NK-92 treated with Interleukin-12 subunit alpha and Interleukin-12 subunit beta, amount 100 ng/mL, for 24 hours (cell line): ENCODE results near the gene NALCN.

Experiments
- DNase-seq: peaks from one replicate; lab custom pipeline; 2025; lab: John Stamatoyannopoulos, UW

NALCN gene

DNA sequence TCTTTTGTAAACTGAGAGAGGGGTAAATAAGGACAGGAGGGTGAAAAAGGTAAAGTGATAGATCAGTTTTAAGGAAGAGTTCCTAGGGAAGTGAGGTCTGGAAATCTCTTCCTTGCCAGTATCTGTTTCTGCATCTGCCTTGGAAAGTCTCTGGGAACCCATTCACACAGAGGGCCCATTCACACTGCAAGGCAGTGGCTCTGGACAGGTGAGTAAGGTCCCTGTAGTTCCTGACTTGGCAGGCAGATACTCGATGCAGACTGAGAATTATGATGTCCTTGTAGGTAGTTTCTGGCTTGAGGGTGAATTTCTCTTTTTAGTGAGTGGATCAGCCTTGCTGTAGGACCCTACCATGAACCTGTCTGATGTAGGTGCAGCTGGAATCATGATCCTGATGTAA, 293.3 kb downstream of the NALCN start:
- DNase-seq = no peak

DNA sequence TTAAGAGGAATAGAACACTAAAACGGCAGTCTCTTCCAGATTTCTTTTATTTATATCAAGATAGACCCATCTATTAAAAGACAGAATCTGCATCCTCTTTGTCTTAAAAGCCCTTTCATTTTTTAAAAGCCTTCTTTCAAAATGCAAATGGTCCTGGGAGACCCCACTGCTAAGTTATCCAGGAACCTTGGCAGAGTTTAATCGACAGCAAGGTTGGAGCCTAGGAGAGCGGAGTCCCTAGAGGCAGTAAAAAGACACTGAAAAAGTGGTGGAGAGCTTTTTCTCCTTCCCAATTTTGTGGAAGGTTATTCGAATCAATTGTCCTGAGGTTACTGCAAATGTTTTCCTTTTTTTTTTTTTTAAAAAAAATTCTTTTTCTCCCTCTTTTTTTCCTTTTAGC, 294.7 kb downstream of the NALCN start:
- DNase-seq = no peak

GRCh38 chr13:101120007-101120406, 296.3 kb downstream of the NALCN start:
- DNase-seq = no peak

DNA sequence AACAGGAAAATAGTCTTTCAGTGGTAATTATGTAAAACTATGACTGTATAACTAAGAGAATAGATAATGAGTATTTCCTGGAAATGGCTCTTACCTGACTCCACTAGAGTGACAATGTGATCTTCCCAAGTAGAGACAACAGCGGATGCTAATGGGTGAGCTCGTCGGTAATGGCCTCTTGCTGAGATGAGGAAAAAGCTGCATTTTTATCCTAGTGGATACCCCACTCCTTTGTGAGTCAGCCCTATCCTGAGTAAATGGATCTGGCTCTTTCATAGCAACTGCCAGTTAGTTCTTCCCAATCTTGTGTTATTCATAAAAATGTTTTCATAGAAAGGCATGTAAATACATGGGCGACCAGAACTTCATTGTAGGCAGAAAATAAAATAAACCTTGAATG, 299.5 kb downstream of the NALCN start:
- no peak for DNase-seq

- DNase-seq = no peak
These were observed 300.0 kb downstream of the NALCN start for GRCh38 chr13:101116341-101116740.

DNA sequence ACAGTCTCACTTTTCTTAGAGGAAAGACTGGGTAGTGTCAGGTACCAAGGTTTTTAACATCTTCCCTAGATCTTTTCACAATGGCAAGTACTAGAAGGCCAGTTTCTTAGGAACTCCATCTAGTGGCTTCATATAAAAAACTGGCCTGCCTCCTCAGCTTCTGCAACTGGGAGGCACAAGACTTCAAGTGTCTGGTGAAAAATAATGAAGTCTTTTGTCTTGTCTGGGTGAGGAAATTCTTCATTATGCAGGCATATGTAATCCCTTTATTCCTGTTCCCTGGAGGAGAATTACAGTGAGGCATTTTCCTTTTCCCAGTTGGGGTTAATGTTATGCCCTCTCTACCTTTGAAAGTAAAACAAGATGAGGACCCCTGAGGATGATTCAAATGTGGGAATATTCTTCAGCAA, 300.5 kb downstream of the NALCN start:
- DNase-seq = no peak

GRCh38 chr13:101111894-101112293, 304.4 kb downstream of the NALCN start:
- no peak for DNase-seq

GRCh38 chr13:101109005-101109404, 307.3 kb downstream of the NALCN start:
- no peak for DNase-seq

DNA sequence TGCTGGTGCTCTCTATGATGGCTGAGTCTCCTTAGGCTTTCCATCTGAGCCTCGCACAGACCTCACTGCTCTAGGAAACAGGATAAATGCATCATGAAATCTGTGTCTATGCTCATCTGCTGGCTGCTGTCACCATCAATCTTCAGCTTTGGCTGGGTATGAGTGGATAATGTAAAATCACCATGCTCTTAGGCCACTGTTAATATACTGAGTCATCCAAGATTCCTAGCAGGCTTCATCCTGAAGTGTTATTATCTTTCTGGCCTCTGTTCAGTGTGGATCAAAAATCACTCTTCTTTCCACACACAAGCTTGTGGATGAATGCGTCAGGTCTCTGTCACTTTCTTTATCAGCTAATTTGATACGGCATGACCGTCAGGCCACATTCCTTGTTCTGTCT, 317.4 kb downstream of the NALCN start:
- no peak for DNase-seq

- no peak for DNase-seq
These were observed 323.3 kb downstream of the NALCN start for GRCh38 chr13:101092985-101093384.

GRCh38 chr13:101090287-101090686, 326.0 kb downstream of the NALCN start:
- no peak for DNase-seq

DNA sequence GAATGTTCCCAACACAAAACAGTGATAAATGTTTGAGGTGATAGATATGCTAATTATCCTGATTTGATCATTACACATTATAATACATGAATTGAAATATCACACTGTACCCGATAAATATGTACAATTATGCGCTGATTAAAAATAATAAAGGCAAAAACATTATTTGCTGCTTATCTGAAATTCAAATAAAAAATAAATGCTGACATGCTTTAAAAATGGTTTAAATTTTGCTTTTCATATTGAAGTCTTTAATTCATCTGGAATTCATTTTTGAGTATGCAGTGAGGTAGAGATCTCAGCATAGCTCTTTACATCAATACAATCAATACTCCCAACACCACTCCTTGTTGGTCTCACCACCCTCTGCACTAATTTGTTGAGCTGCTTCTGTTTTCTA, 330.8 kb downstream of the NALCN start:
- no peak for DNase-seq

- no peak for DNase-seq
These were observed 333.9 kb downstream of the NALCN start for GRCh38 chr13:101082441-101082840.

GRCh38 chr13:101080616-101081015, 335.7 kb downstream of the NALCN start:
- no peak for DNase-seq

DNA sequence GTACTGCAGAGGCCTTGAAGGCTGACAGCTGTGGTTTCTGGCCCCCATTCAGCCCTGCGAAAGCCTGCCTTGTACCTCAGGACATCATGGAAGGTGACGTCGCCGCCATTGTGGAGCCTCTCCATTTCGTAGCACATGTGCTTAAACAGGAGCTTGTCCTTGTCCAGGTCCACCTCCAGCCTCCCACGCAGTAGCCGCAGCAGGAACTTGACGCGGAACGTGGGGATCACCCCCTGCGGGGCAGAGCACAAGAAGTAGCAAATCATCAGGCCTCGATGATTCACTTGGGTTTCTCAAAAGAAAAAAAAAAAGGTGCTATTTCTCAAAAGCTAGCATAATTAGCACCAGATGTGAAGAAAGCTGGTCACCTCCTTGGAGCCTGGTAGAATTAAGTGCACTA, 351.0 kb downstream of the NALCN start:
- DNase-seq = no peak

GRCh38 chr13:101059793-101060192, 356.5 kb downstream of the NALCN start:
- no peak for DNase-seq

DNA sequence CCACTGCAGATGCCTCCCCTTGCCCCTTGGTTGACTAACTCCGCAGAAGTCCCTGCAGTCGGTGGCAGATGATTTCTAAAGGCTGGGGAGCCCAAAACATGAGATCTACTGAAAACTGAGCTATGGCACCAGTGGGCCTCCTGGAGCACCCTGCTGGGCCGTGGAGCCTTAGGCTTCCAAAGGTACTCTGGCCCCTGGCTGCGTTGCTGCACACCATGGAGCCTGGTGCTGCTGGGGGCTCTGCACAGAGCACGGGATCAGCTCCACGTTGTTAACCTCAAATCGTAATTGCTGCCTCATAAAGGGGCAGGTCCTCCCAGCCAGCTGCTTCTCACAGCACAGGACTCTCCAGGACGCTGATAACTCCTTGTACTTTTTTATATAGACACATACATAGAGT, 357.5 kb downstream of the NALCN start:
- DNase-seq = no peak

GRCh38 chr13:101053301-101054093, 362.8 kb downstream of the NALCN start:
- DNase-seq = no peak

DNA sequence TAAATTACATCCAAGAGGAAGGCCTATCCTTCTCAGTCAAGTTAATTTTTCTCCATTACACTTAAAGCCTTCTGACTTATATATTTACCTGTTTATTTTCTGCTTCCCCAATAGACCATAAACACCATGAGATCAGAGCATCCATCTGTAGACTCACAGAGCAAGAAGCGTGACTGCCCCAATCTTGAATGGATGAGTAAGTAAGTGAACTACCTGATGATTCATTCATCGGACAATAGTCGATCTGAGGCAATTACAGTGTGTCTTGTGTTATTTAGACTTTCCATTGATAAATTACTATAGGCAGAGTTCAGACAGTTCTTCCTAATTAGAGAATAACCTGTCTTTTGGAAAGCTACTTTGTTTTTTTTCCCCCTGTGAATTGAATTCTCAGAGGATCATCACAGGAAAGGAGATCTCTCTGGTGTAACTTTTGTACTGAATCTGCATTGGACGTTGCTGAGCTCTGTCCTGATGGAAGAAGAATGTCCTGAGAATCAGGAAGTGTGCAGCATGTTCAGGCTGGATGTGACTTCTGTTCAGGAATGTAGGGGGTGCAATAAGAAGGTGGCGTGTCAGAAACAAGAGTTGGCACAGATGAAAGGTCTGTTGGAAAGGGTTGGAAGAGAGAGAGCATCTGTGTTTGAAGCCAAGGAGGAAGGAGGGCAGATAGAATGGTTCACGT, 367.0 kb downstream of the NALCN start:
- DNase-seq = no peak

DNA sequence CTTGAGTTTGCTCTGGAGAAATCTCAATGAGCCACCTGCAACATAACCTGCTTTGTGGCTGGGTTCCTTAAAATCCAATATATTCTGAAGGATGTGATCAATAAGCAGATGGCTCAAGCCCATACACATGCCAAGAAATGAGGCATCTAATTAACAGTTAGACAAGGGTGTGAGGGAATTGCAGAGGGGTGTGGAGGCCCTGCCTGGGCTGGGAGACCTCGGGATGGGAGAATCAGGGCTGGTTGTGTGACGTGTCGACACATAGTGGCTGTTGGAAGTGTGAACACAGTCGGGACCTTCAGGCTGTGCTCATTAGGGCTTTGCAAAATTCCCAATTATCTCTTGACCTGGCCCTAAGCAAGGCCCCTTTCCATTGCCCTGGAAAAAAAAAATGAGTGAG, 379.8 kb downstream of the NALCN start:
- DNase-seq = no peak

GRCh38 chr13:101035119-101035620, 381.1 kb downstream of the NALCN start:
- no peak for DNase-seq

- DNase-seq = no peak
These were observed 389.4 kb downstream of the NALCN start for GRCh38 chr13:101026736-101027398.

- no peak for DNase-seq
These were observed 390.0 kb downstream of the NALCN start for GRCh38 chr13:101026328-101026727.
